Measurements from ENCODE around the gene RASAL1.

- TF ChIP-seq POLR2A (IDR thresholded peaks at IDR 0.05) (no peak), CTCF (IDR thresholded peaks at IDR 0.05) (no peak)
These were observed 1.9 kb downstream of the RASAL1 start for GRCh38 chr12:113133666-113134065.
